ENCODE results near the gene GLB1L2.

The GLB1L2 gene

GRCh38 chr11:134364261-134364660 is 32.5 kb downstream of the GLB1L2 start:
- H3K4me3 ChIP-seq (ENCODE audit: low read depth, low read length) = no peak overlapping the region

- H3K4me3 ChIP-seq (ENCODE audit: low read depth, low read length) = no peak overlapping the region
These were observed 33.5 kb downstream of the GLB1L2 start for GRCh38 chr11:134365011-134365925.

- H3K4me3 ChIP-seq (ENCODE audit: low read depth, low read length) = no peak overlapping the region
These were observed 34.5 kb downstream of the GLB1L2 start for GRCh38 chr11:134366254-134366653.

GRCh38 chr11:134367781-134368180 is 36.0 kb downstream of the GLB1L2 start:
- no peak overlapping the region for H3K4me3 ChIP-seq (ENCODE audit: low read depth, low read length)

GRCh38 chr11:134369656-134370525 is 38.1 kb downstream of the GLB1L2 start:
- H3K4me3 ChIP-seq (ENCODE audit: low read depth, low read length) = no peak overlapping the region

GRCh38 chr11:134370526-134371435 is 39.0 kb downstream of the GLB1L2 start:
- no peak overlapping the region for H3K4me3 ChIP-seq (ENCODE audit: low read depth, low read length)

GRCh38 chr11:134371436-134372185 is 39.8 kb downstream of the GLB1L2 start:
- H3K4me3 ChIP-seq (ENCODE audit: low read depth, low read length) = no peak overlapping the region

GRCh38 chr11:134372536-134372935 is 40.7 kb downstream of the GLB1L2 start:
- H3K4me3 ChIP-seq (ENCODE audit: low read depth, low read length) = no peak overlapping the region

GRCh38 chr11:134372961-134373360 is 41.2 kb downstream of the GLB1L2 start:
- no peak overlapping the region for H3K4me3 ChIP-seq (ENCODE audit: low read depth, low read length)

- no peak overlapping the region for H3K4me3 ChIP-seq (ENCODE audit: low read depth, low read length)
These were observed 41.8 kb downstream of the GLB1L2 start for GRCh38 chr11:134373591-134374052.

- H3K4me3 ChIP-seq (ENCODE audit: low read depth, low read length) = no peak overlapping the region
These were observed 42.4 kb downstream of the GLB1L2 start for GRCh38 chr11:134374171-134374570.

- H3K4me3 ChIP-seq (ENCODE audit: low read depth, low read length) = no peak overlapping the region
These were observed 43.2 kb downstream of the GLB1L2 start for GRCh38 chr11:134374891-134375550.

- no peak overlapping the region for H3K4me3 ChIP-seq (ENCODE audit: low read depth, low read length)
These were observed 44.5 kb downstream of the GLB1L2 start for GRCh38 chr11:134376150-134376921.

GRCh38 chr11:134377876-134378275 is 46.1 kb downstream of the GLB1L2 start:
- H3K4me3 ChIP-seq (ENCODE audit: low read depth, low read length) = no peak overlapping the region

- no peak overlapping the region for H3K4me3 ChIP-seq (ENCODE audit: low read depth, low read length)
These were observed 47.5 kb downstream of the GLB1L2 start for GRCh38 chr11:134379241-134379640.

GRCh38 chr11:134380229-134380628 is 48.4 kb downstream of the GLB1L2 start:
- H3K4me3 ChIP-seq (ENCODE audit: low read depth, low read length) = no peak overlapping the region

GRCh38 chr11:134380785-134381184 is 49.0 kb downstream of the GLB1L2 start:
- no peak overlapping the region for H3K4me3 ChIP-seq (ENCODE audit: low read depth, low read length)

- H3K4me3 ChIP-seq (ENCODE audit: low read depth, low read length) = no peak overlapping the region
These were observed 50.5 kb downstream of the GLB1L2 start for GRCh38 chr11:134382257-134382656.

GRCh38 chr11:134382830-134383229 is 51.0 kb downstream of the GLB1L2 start:
- H3K4me3 ChIP-seq (ENCODE audit: low read depth, low read length) = no peak overlapping the region

All from iPS-11a (cell line).